ENCODE results near the gene NEK8.

DNA sequence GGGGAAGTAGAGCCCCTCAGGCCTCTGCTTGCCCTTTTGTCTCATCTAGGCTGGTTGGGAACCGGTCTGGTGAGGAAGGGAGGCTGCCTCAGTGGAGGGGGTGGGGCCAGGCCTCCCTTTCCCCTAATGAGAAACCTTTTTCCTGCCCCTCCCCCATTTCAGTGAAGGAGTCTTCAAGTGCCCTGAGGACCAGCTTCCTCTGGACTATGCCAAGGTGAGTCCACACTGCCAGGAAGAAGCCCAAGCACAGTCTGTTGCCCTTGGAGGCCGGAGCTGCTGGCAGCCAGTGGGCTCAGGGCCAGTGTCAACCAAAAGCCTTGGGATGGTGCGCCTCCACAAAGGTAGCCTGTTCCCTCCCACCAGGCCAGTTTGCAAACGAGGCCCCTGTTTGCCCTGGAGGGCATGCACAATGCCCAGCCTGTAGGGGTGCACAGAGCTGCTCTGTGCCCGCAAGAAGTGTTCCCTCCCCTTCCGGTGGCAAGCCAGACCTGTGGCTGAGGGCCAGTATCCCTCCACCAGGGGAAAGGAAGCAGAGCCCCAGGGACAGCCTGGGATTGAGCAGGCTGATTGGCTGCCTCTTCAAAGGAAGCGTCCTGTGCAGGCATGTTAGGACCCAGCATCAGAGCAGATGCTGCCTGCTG, 18.6 kb downstream of the NEK8 start:
- TF ChIP-seq CTCF (IDR thresholded peaks at IDR 0.05; ENCODE audit: control extremely low read depth in 1 of 3, insufficient read depth in 1 of 3, low read depth in 1 of 3, low read length in 3 of 3): 0 out of 4 replicates have a peak, but pooled peaks of 1 of the 3 experiments have one; percentile 1
- TF ChIP-seq CEBPB (IDR thresholded peaks at IDR 0.05; ENCODE audit: low read depth, low read length): no peak
- no peak for TF ChIP-seq POLR2A (IDR thresholded peaks at IDR 0.05; ENCODE audit: control extremely low read depth in 1 of 2, low read depth in 2 of 2, low read length in 2 of 2)
- TF ChIP-seq SIN3A (conservative IDR thresholded peaks at IDR 0.05 in 1 of 2, IDR thresholded peaks at IDR 0.05 in 1 of 2; ENCODE audit: low read depth in 1 of 2, low read length in 2 of 2): no peak; a peak in 1 of 4 replicates
- no peak for TF ChIP-seq HDAC6 (IDR thresholded peaks at IDR 0.05; ENCODE audit: low read depth, low read length)
- no peak for TF ChIP-seq ATF3 (IDR thresholded peaks at IDR 0.05; ENCODE audit: insufficient read depth, low read depth, low read length)
